GM19238 (cell line): ENCODE results near the gene MFAP4.

Experiments
- DNase-seq: peaks from one replicate; pipeline ENCODE4 v3.0.0; 2011; ENCODE audit warnings: low spot score; ENCODE audit not compliant: insufficient read length

The MFAP4 gene

DNA sequence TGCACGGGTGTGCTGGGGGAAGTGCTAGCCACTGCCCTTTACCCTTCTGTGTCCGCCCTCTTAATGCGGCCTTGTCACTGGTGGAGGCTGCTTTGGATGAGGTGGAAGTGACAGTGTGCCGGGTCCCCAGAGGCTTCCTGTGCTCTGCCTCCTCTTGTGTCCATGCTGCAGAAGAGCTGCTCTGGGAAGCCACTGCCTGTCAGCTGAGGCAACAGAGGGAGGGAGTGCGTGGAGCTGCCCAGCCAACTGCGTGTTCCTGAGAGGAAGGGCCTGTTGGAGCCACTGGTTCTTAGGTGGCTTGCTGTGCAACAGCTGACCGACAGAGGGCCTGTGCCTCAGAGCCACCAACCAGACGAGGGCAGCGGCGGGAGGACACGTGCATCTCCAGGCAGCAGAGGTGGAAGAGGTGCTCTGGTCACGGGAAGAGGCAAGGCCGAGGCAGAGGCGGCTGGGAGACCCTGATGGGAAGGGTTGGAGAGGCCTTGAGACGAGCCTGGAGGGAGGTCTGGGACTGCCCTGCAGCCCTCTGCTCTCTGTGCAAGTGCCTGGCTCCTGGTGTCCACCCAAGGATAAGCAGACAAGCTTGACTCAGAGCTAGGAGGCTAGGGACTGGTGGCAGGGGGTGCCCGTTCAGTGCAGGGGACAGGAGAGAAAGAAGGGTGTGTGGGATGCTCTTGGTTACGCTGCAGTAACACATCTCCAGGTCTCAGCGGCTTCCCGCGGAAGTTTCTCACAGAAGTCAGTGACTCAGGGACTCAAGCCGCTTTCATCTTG is 49.9 kb downstream of the MFAP4 start:
- DNase-seq: no peak

- DNase-seq: no peak
Measured at GRCh38 chr17:19335951-19336631, 50.9 kb downstream of the MFAP4 start.

DNA sequence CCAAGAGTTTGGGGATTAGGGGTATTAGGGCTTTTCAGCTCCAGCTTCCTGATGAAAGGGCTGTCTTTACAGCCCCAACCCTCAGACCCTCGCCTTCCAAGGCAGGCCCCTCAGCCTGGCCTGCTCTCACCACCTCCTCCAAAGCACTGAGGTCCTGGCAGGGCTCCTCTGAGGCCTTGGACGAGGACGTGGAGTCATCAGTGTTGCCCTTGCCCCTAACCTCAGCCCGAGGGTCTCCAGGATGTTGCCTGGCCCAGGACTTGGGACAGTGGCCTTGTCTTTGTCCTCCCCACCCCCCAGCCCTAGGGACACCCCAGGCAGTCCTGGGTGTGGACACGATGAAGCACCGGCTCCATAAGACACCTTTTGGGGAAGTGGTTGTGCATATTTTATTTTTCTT is 52.7 kb downstream of the MFAP4 start:
- DNase-seq: no peak

GRCh38 chr17:19333736-19334290 is 53.2 kb downstream of the MFAP4 start:
- DNase-seq: no peak
